Adrenal gland (tissue), 5 donors: Measurements from ENCODE around the gene BTBD18.

ENCODE experiments used
- CTCF ChIP-seq, 6 experiments: fragments of 450-650 bp in 4 of 6; fragments of 200-600 bp in 2 of 6; sonication (generic) in 1 of 6; IDR thresholded peaks; 1 replicate in 5 of 6; 2 replicates in 1 of 6; pipeline versions ENCODE4 v1.5.1 to v1.8.0; 2016 to 2021; ENCODE audit warnings: antibody characterized with exemption in 6 of 6, mild to moderate bottlenecking in 2 of 6, moderate library complexity in 1 of 6
- POLR2A ChIP-seq, 2 donors: fragments of 450-650 bp; IDR thresholded peaks; one replicate each; pipeline ENCODE4 v1.6.1; 2017; ENCODE audit warnings: antibody characterized with exemption in 2 of 2, mild to moderate bottlenecking in 2 of 2, moderate library complexity in 1 of 2
- donor health status: DM: no; HTN: no; CAD: no.

GRCh38 chr11:57741132-57742086, 10.2 kb downstream of the BTBD18 start, which contains the start of gene SELENOH:
- TF ChIP-seq CTCF (IDR thresholded peaks at IDR 0.05) (peak in 1 of 6 experiments; percentile 4), POLR2A (IDR thresholded peaks at IDR 0.05) (peak; percentile 82 to 97)
